GM23248 (cell line): ENCODE results near the gene ZNF532. TPM values are rescaled to one million over a fixed set of nuclear protein-coding genes. Genes with fewer than 3 reads are reported as not detected.
"Not testable (repeated sequence)": the region's sequence is repeated elsewhere in the genome, so short reads cannot be mapped to it uniquely, and the experiment has no call there.

ENCODE experiments used
- DNase-seq: peaks from one replicate; pipeline ENCODE4 v3.0.0-alpha.2; 2015
- H2AFZ ChIP-seq: fragments of 200-600 bp; sonication (generic); 2 replicates; pipeline ENCODE4 v1.6.1; 2016; ENCODE audit warnings: antibody characterized with exemption
- H3F3A ChIP-seq: fragments of 200-600 bp; sonication (generic); 2 replicates; pipeline ENCODE4 v1.6.1; 2016; ENCODE audit warnings: mild to moderate bottlenecking, antibody characterized with exemption, mixed run types; ENCODE audit not compliant: insufficient read depth
- H3K27ac ChIP-seq: fragments of 200-600 bp; sonication (generic); 2 replicates; pipeline ENCODE4 v1.5.1; 2016; ENCODE audit warnings: mild to moderate bottlenecking
- H3K27me3 ChIP-seq: fragments of 200-600 bp; sonication (generic); replicated peaks from 2 replicates; pipeline ENCODE4 v1.6.1; 2016; ENCODE audit warnings: mild to moderate bottlenecking; ENCODE audit not compliant: insufficient read depth
- H3K36me3 ChIP-seq: fragments of 200-600 bp; sonication (generic); 2 replicates; pipeline ENCODE4 v1.6.1; 2016; ENCODE audit warnings: low read depth, mild to moderate bottlenecking
- H3K4me1 ChIP-seq: fragments of 200-600 bp; sonication (generic); 2 replicates; pipeline ENCODE4 v1.6.1; 2016; ENCODE audit warnings: mild to moderate bottlenecking; ENCODE audit not compliant: insufficient read depth
- H3K4me2 ChIP-seq: fragments of 200-600 bp; sonication (generic); one replicate; pipeline ENCODE4 v1.6.1; 2016; ENCODE audit warnings: mild to moderate bottlenecking; ENCODE audit not compliant: unreplicated experiment
- H3K4me3 ChIP-seq: fragments of 200-600 bp; sonication (generic); 2 replicates; pipeline ENCODE4 v1.5.1; 2016; ENCODE audit warnings: mild to moderate bottlenecking
- H3K79me2 ChIP-seq: fragments of 200-600 bp; sonication (generic); 2 replicates; pipeline ENCODE4 v1.6.1; 2016; ENCODE audit warnings: mild to moderate bottlenecking; ENCODE audit not compliant: insufficient read depth
- H3K9ac ChIP-seq: fragments of 200-600 bp; sonication (generic); 2 replicates; pipeline ENCODE4 v1.6.1; 2016; ENCODE audit warnings: mild to moderate bottlenecking
- H3K9me2 ChIP-seq: fragments of 200-600 bp; sonication (generic); 2 replicates; pipeline ENCODE4 v1.6.1; 2016; ENCODE audit warnings: mixed run types, mild to moderate bottlenecking, moderate library complexity; ENCODE audit not compliant: insufficient read depth
- H3K9me3 ChIP-seq: fragments of 200-600 bp; sonication (generic); one replicate; pipeline ENCODE4 v1.6.1; 2017; ENCODE audit warnings: low read depth
- H4K20me1 ChIP-seq: fragments of 200-600 bp; sonication (generic); 2 replicates; pipeline ENCODE4 v1.6.0; 2016; ENCODE audit not compliant: insufficient read depth
- EZH2 ChIP-seq: fragments of 200-600 bp; sonication (generic); IDR thresholded peaks from 2 replicates; pipeline ENCODE4 v1.6.1; 2018; ENCODE audit warnings: antibody characterized with exemption, mild to moderate bottlenecking; ENCODE audit not compliant: insufficient read depth, poor library complexity, severe bottlenecking
- EZH2phosphoT487 ChIP-seq: fragments of 200-600 bp; sonication (generic); IDR thresholded peaks from 2 replicates; pipeline ENCODE4 v1.6.1; 2018; ENCODE audit warnings: antibody characterized with exemption, moderate library complexity, mild to moderate bottlenecking, low read depth; ENCODE audit not compliant: insufficient read depth
- WGBS, 2 experiments: methylation state at CpG; one replicate each; pipeline ENCODE4 v1.1.6; 2015 to 2017; ENCODE audit warnings: low lambda C conversion rate in 2 of 2, low coverage in 1 of 2; ENCODE audit errors: missing lambda C conversion rate in 2 of 2; 5-methylcytosine and 5-hydroxymethylcytosine counted together
- in situ Hi-C: fragments of 300-500 bp; cut with MboI; formaldehyde crosslinking; loops from 2 replicates; pipeline ENCODE4 v1.15.0; 2020
- polyA plus RNA-seq: library from polyadenylated mRNA; unstranded; fragments of >200 nt; fragmentation: Nextera tagmentation; extraction: Ambion mirVana; gene quantifications from 2 replicates; pipeline ENCODE4 v1.2.1, GENCODE V29; 2016
- total RNA-seq: library from RNA; depleted of rRNA; stranded (reverse); fragments of >200 nt; shearing (Covaris generic); gene quantifications from 2 replicates; pipeline ENCODE4 v1.2.3, GENCODE V29; 2014

The ZNF532 gene
- total and polyA plus RNA-seq, 2 experiments from 2014 or later = 13.2 to 31.9 TPM

GRCh38 chr18:58850786-58851469, 13.7 kb upstream of the ZNF532 start:
- no peak overlapping the region for H3K4me3 ChIP-seq
- 54 to 67% methylated on average over 12 of the region's 12 CpGs for WGBS, 2 experiments
- no peaks in the 10 kb centered on the region for H3K4me1 ChIP-seq
- no peak overlapping the region for H2AFZ ChIP-seq
- in situ Hi-C loops = no loop called here
- H3K4me2 ChIP-seq = no peak overlapping the region
- H4K20me1 ChIP-seq = no peaks in the 10 kb centered on the region
- H3K9ac ChIP-seq = no peak overlapping the region
- H3K79me2 ChIP-seq = no peaks in the 10 kb centered on the region
- no peaks in the 10 kb centered on the region for H3K36me3 ChIP-seq
- H3K27ac ChIP-seq = no peak overlapping the region
- TF ChIP-seq EZH2phosphoT487 = no peak
- no peak for TF ChIP-seq EZH2
- no peak for DNase-seq
- H3K9me3 ChIP-seq = no peaks in the 10 kb centered on the region
- H3K9me2 ChIP-seq = no peaks in the 10 kb centered on the region
- H3F3A ChIP-seq = no peaks in the 10 kb centered on the region
- no peaks in the 10 kb centered on the region for H3K27me3 ChIP-seq

GRCh38 chr18:58851856-58852255, 12.8 kb upstream of the ZNF532 start:
- Histone ChIP-seq H3K27ac (no peak overlapping the region), H3K4me1 (0 out of 2 replicates have a peak, but pooled peaks cover 5% of the 10 kb centered on the region), H3K4me2 (no peak overlapping the region), H3K36me3 (no peaks in the 10 kb centered on the region), H3K9me3 (no peaks in the 10 kb centered on the region), H3K4me3 (no peak overlapping the region), H2AFZ (no peak overlapping the region), H3K79me2 (no peaks in the 10 kb centered on the region), H3F3A (peaks cover 6% of the 10 kb centered on the region; the same call in 1 of the 2 replicates), H3K9me2 (no peaks in the 10 kb centered on the region), H3K27me3 (no peaks in the 10 kb centered on the region), H3K9ac (no peak overlapping the region), H4K20me1 (no peaks in the 10 kb centered on the region)
- no peak for DNase-seq
- TF ChIP-seq EZH2 (no peak), EZH2phosphoT487 (no peak)
- in situ Hi-C loops = no loop called here
- 78 to 79% methylated on average over 5 of the region's 5 CpGs for WGBS, 2 experiments

DNA sequence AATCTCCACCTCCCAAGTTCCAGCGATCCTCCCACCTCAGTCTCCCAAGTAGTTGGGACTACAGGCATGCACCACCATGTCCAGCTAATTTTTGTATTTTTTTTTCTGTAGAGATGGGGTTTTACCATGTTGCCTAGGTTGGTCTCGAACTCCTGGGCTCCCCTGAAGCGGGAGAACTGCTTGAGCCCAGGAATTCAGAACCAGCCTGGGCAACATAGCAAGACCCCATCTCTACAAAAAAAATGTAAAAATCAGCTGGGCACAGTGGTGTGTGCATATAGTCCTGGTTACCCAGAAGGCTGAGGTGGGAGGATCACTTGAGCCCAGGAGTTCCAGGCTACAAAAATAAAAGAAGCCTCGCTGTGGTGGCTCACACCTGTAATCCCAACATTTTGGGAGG, 12.0 kb upstream of the ZNF532 start:
- Histone ChIP-seq H3K79me2 (no peaks in the 10 kb centered on the region), H3K27me3 (no peaks in the 10 kb centered on the region), H3K9me3 (no peaks in the 10 kb centered on the region), H3K9ac (no peak overlapping the region), H3K36me3 (no peaks in the 10 kb centered on the region), H3K4me1 (0 out of 2 replicates have a peak, but pooled peaks cover 11% of the 10 kb centered on the region), H3K9me2 (no peaks in the 10 kb centered on the region), H3K4me2 (no peak overlapping the region), H3F3A (peaks cover 14% of the 10 kb centered on the region; the same call in 1 of the 2 replicates), H3K4me3 (no peak overlapping the region), H4K20me1 (no peaks in the 10 kb centered on the region), H2AFZ (no peak overlapping the region), H3K27ac (no peak overlapping the region)
- in situ Hi-C loops = no loop called here
- WGBS, 2 experiments = 90 to 93% methylated on average over 4 of the region's 4 CpGs
- DNase-seq = no peak
- TF ChIP-seq EZH2 = no peak
- TF ChIP-seq EZH2phosphoT487 = no peak

DNA sequence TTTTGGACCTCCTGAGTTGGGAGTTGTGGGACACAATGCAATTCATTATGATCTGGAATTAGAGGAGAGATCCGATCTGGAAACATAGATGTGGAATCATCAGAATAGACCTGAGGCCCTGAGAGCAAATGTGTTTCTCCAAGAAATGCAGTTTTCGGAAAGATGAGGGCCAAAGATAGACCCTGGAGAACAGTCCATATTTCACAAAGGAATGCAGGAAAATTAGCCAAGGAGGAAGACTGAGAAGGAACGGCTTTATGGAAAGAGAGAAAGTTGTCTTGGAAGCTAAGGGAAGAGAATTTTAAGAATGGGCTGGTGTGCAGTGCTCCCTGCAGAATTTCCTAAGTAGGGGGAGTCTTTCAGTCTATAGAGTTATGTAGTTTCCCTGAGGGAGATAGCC, 11.1 kb upstream of the ZNF532 start:
- no peaks in the 10 kb centered on the region for H3K36me3 ChIP-seq
- no peaks in the 10 kb centered on the region for H3K9me3 ChIP-seq
- no peak overlapping the region for H3K4me2 ChIP-seq
- H3K9ac ChIP-seq = no peak overlapping the region
- no peak overlapping the region for H3K27ac ChIP-seq
- H3F3A ChIP-seq = peaks cover 23% of the 10 kb centered on the region
- TF ChIP-seq EZH2 = no peak
- no peak for TF ChIP-seq EZH2phosphoT487
- H4K20me1 ChIP-seq = no peaks in the 10 kb centered on the region
- no peaks in the 10 kb centered on the region for H3K9me2 ChIP-seq
- H3K4me3 ChIP-seq = no peak overlapping the region
- H2AFZ ChIP-seq = no peak overlapping the region
- in situ Hi-C loops = no loop called here
- H3K27me3 ChIP-seq = no peaks in the 10 kb centered on the region
- 65 to 71% methylated on average over 3 of the region's 3 CpGs for WGBS, 2 experiments
- peaks cover 21% of the 10 kb centered on the region for H3K4me1 ChIP-seq
- DNase-seq = no peak
- H3K79me2 ChIP-seq = no peaks in the 10 kb centered on the region

DNA sequence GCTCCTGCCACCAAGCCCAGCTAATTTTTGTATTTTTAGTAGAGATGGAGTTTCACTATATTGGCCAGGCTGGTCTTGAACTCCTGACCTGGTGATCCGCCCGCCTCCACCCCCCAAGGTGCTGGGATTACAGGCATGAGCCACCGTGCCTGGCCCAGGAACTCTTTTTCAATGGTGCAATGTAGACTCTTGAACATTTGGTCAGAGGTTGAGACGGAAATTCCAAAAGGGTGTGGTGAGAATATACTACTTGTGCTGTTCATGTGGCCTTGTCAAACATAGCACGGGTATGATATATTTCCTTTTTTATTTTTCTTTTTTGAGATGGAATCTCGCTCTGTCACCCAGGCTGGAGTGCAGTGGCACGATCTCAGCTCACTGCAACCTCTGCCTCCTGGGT, 9.2 kb upstream of the ZNF532 start:
- H4K20me1 ChIP-seq, H3K4me3 ChIP-seq, H3K27me3 ChIP-seq, H3K4me2 ChIP-seq, H3K9ac ChIP-seq, DNase-seq, in situ Hi-C loops, H3K79me2 ChIP-seq, H3K9me2 ChIP-seq, H2AFZ ChIP-seq, H3K27ac ChIP-seq, H3K9me3 ChIP-seq, H3K36me3 ChIP-seq: not testable (repeated sequence)
- Histone ChIP-seq H3F3A (peaks cover 35% of the 10 kb centered on the region), H3K4me1 (peaks cover 40% of the 10 kb centered on the region)
- WGBS, 2 experiments = 89 to 93% methylated on average over 7 of the region's 7 CpGs
